ENCODE measurements around the gene SIRPB2.

SIRPB2 gene

DNA sequence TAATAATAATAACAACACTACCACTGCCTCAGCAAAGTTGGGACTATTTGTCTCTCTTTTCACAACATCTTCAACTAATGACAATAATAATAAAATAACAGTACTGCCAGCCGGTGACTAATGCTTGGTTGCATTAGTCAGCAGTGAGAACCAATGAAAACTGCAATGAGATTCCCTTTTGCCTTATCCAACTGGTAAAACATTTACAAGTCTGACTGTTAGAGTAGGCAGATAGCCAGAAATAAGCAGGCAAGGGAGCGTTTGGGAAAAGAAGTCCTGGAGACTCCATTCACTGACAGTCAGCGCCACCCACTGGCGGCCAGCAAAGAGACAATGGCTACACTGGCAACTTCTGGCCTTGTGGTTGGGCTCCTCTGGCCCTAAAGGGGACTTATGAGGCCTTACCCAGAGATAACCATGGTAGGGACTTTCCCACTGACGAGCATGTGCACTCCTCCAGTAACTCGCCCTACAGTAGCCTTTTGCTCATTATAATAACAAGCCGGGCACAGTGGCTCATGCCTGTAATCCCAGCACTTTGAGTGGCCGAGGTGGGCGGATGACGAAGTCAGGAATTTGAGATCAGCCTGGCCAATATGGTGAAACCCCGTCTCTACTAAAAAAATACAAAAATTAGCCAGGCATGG, 21.2 kb downstream of the SIRPB2 start:
- DNase-seq = peak; percentile 89

DNA sequence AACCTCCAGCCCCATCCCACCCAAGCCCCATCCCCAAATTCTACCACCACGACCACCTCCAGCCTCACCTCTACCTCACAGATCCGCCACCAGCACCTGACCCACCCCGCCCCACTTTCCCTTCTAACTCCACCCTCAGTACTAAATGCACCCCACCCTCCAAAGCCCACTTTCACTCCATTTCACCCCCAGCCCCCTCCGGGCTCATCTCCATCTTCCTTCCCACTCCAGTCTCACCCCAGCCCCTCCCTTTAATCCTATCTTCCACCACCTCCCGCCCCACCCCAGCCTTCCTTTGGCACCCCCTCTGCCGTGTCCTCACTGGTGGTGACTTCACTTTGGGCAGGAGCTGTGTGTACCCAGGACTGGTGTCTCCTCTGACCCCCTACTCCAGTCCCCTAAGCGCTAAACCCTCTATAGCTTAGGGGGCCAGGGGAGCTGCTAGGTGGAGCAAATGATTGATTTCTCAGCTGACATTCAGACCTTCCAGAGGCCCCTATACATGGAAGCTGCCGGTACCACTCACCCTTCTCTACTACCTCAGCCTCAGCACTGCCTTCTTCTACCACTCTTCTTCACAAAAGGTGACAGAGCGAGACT, 21.8 kb downstream of the SIRPB2 start:
- no peak for DNase-seq

DNA sequence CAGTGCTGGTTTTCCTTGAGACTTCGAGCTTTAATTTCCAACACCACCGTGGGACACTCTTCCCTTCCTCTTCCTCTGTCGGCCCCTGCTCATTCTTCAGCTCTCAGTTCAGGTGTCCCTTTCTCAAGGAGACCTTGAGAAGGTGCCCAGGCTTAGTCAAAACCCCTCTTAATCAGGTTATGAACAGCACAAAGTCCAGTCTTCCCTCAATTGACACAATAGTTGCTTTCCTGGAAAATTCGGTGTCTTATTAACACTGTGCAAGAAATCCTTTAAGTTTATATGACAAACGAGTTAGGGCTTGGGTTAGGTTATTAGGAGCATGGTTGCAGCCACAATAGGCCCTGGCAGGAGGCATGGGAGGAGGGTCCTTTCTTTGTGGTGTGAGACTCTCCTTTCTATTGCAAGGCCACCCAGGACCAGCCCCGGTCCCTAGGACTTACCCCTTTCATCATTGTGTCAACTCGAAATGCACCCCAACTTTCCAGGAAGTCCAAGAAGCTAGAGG, 23.0 kb downstream of the SIRPB2 start:
- no peak for DNase-seq

DNA sequence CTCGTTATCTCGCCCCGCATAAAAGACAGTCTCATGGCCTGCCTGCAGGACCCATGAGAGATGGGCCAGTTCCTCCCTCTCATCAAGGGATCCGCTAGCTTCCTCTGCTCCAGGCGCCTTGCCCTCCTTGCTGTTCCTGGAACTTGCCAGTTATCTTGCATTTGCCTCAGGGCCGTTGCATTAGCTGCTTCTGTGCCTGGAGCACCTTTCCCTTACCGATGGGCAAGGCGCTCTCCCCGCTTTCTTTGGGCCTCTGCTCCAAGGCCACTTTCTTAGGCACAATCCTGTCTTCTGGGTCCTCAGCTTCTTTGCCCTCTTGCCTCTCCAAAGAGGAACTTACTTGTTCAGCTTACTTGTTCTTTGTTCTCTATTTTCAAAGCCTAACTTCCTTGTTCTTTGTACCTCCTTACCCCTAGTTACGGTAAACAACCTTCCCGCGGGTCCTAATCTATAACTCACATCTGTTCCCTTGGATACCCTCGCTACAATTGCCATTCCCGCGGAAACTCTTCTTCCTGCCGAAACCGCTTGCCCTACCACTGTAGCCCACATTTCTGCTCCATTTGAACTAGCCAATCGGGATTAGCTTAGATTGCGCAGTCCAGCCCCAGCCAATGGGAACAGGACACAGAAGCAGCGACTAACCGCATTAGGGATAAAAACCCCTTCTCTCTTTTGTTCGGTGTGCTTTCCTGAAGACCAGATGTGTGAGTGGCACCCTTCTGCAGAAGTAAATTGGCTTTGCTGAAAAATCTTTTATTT, 23.7 kb downstream of the SIRPB2 start:
- DNase-seq = peak; percentile 67

DNA sequence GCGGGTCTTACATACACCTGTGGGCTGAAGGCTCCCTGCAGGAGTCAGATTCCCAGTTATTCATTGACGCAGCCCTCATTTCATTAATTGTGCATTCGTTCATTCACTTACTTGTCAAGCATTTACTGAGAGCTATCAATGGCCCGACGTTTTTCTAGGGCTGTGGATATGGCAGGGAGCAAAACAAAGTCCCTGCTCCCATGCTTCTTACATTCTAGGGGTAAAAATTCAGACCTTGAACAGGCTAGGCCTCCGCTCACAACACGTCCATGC, 24.2 kb downstream of the SIRPB2 start:
- no peak for DNase-seq

DNA sequence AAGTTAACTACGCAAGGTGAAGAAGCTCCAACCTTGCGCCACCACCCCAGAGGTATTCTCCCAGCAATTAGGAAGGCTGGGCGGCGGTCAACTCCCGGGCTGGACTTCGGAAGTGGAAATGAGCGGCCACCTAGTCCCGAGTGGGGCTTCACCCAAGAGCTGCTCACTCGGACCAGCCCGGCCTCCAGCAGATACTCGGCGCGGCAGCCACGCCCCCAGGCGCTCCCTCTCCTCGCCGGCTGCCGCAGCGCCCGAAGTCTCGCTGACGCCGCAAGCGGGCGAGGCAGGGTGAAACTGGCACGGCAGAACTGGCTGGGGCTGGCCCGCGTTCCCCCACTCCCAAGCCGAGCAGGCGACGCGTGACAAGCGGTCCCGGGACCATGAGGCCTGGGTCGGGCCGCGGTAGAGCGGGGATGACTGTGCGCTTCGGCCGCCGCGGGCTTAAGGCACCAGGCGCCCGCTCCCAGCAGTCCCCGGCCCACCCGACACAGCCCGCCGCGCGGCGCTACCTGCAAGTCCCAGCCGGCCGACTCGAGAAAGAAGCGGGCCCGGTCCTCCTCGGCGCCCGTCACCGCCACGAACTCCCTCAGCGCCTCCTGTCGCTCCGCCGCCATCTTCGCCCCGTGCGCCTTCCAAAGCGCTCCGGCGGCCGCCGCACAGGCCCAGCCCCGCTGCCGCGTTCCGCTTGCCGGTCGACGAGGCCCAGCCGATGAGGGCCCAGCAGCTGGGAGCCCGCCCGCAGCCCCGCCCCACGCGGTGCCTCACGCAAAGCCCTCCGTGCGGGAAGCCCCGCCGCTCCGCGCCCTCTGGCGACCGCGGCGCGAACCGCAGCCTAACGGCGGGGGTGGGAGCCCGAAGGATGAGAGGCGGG, 24.8 kb downstream of the SIRPB2 start, which contains the start of gene NSFL1C:
TSS of gene NSFL1C (minus strand) at position 639 of the 871 bp plus-strand sequence. CDS start at position 614, 25 bp downstream.
- DNase-seq = peak; percentile 98

DNA sequence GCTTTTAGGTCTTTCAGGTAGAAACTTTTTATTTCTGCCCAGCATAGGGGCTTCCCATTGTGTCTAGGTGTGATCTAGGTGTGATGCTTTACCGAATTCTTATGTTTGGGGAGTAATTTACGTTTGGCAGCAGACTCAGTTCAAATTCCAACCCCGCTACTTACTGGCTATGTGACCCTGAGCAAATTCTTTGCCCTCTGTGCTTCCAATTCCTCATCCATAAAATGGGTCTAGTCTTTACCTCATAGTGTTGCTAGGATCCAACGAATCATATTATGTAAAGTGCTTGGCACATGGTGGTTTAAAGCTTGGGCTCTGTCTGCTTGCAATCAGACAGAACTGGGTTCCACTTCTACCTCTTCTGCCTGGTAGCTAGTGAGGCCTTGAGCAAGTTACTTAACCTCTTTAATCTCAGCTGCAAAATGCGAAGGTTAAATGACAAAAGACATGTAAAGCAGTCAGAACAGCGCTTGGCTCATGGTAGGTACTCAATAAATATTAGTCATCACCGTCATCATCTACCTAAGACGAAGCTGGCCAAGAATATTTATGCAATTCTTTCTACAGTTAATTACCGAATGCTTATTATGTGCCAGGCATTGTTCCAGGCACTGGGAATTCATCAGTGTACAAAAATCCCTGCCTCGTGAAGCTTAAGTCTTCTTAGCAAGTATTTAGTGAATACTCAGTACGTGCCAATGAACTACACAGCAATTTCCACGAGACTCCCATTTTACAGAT, 25.6 kb downstream of the SIRPB2 start:
- no peak for DNase-seq

DNA sequence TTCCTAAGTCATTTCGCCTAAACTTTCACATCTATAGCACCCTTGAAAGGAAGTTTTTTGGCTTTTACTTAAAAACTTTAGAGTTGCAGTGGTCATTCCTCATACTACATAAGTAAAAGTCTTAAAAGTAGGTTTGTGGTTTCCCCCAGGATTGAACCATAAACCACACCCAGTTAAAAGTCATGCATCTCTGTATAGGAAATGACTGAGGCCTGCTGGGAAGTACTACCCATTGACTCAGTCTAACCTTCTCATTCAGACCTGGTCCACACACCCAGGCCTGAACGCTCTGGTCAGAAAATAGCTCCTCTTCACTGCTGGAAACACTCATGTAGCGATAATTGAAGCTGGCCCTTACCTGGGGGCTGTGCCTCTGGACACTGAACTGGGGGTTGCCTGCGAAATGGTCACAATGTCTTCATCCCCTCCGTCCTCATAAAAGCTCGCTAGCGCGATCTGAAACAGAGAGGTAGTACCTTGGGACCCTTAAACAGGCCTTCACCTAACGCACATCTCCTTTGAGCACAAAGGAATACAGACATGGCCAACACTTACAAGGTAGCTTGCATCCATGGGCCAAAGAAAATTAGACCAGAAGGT, 27.1 kb downstream of the SIRPB2 start:
- no peak for DNase-seq

DNA sequence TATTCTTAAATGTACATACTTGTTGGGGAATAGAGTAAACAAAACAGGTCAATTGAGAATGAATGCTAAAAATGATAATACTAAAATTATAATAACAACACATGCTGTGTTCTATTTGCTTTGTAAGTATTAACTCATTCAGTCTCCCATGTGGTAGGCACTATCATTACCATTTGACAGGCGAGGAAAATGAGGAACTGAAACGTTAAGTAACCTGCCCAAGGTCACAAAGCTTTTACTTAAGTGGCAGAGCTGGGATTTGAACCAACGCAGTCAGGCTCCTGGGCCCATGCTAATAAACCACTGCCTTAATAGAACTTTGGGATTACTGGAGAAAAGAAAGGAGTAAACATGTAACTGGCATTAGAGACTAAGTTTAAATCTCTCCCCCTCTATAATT, 28.4 kb downstream of the SIRPB2 start:
- no peak for DNase-seq

DNA sequence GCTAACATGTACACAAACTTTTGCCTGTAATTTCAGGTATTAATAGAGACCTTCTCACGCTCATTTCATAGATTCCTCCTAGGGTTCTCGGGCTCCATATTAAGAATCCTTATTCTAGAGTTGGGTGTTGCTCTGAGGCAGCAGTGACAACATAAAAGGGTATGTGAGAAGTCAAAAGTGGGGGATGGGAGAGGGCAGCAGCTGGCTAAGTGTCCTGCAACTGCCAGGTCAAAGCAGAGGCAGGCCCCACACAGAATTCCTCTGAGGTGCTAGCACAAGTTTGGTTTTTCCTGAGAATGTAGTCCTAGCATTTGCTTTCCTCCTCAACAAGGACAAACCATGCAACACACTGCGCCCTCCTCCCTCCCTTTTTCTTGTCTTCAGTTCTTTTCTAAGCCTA, 29.2 kb downstream of the SIRPB2 start:
- DNase-seq = no peak

DNA sequence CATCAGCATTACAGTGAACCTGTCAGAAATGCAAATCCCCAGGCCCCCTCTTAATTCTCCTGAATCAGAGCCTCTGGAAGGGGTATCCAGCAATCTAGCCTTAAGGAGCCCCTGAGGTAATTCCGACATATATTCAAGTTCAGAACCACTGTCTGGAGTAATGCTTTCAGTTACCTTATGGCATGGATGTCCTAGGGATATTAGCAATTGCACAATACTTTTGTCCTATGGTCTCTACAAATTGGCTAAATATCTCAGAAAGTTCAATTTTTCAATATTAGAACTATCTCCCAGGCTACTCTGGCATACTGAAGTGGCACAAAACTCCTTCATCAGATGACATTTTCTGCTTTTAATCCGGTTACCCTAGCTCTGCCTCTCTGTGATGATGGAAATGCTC, 30.9 kb downstream of the SIRPB2 start:
- DNase-seq = no peak

DNA sequence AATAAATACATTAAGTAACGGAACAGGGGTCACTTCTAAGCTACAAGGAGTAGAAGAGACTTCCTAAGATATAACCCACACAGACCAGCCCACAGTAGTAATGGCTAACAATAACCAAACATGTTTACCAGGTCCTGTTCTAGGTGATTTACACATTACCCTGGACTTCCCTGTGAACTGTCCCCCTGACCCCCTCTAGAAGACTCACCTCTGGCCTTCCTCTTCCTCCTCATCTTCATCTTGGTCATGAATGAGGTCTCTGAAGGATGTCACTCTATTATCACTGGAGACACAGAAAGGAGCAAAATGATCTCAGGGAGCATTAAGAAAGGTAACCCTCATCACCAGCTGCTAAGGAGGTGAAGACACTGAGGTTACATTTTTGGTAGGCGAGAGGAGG, 33.2 kb downstream of the SIRPB2 start:
- DNase-seq = no peak

DNA sequence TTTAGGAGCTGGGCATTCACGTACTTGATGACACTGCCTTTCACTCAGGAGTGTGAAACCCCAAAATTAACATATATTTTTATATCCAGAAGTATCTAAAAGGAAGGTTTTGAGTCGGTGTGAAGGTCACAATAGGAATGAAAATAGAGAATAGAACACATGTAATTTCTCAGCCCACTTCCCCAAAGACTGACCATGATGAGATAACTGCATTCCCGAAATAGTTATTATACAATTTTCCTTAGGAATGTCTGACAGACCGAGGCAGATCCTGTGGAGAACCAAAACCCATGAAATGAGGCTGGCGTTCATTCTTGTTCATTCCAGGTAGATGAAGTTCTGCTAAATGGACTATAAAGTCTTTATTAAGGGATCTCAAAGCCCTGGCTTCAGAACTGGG, 34.9 kb downstream of the SIRPB2 start:
- no peak for DNase-seq

DNA sequence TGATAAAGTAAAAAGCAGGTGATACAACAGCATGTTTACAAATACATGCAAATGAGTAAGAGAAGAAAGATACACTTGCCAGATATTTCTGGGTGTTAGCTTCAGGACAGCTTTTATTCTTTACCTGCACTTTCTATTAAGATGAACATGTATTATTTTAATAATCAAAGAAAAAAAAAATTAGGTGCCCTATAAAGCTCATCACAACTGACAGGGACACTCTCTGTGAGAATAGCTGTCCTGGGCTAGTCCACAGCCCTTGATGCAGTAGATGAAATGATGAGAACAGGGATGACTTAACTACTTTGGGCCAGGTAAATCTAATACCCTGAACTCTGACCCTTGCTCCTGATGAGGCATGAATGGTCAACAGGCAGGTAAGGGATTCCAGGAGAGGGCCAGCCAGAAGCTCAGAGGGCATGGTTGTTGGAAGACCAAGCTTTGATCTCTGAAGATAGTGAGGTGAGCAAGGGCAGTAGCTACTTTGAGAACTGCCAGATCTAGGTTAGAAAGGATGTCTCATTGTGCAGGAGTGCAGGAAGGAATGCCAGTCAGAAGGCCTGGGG, 40.2 kb downstream of the SIRPB2 start:
- DNase-seq = no peak

DNA sequence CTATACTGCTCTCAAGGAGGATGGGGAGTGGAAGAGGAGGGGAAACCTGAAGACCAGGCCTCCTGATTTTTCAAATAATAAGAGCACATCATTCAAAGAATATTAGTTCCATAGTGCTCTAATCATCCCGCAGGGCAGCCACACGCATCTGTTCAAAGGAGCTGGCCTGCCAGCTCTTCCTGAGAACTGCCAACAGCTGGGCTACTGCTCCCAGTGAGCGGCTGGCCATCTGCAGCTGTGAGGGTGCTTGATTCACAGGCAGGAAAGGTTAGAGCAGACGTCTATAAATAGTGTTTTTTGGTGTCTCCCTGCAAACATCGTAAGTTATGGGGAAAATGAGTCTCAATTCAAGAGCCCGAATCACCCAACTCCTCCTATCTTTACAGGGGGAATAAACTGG, 41.9 kb downstream of the SIRPB2 start:
- DNase-seq = no peak

DNA sequence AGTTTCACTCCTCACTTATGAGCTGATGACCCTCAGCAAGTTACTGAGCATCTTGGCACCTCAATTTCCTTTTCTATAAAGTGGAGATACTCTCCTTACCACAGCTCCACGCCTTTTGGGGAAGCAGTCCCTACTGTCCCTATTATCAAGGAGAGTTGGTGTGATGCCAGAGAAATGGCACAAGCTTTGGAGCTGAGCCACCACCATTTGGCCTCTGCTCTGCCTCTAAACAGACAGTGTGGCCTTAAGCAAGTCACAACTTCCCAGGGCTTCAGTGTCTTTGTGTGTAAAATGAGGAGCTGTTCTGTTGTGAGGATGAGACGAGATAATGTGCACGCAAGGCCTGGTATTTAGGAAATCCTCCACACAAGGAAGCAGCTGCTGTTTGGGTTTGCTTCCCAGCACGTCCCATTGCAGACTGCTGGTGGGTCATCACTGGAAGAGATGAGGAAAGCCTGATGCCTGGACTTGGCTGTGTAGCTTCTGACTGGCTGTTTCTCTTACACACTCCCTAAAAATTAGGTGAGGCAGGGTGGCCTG, 43.1 kb downstream of the SIRPB2 start:
- DNase-seq = no peak

DNA sequence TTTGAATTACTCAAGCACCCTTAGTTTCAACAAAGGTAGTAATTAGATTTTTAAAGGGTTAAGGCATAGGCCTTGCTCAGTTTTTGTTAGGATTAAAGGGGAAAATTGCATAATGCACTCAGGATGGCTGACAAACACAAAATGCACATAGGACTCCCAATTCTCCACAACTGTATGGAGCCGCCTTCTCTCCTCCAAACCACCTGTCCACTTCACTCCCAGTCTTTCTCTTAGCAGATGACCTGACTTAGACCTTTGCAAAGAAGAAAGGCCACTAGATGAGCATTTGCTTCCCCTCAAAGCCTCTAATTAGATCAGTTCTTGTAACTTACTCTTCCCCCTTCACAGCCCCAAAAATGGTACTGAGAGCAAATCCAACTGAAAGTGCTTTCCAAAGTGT, 44.7 kb downstream of the SIRPB2 start:
- no peak for DNase-seq

DNA sequence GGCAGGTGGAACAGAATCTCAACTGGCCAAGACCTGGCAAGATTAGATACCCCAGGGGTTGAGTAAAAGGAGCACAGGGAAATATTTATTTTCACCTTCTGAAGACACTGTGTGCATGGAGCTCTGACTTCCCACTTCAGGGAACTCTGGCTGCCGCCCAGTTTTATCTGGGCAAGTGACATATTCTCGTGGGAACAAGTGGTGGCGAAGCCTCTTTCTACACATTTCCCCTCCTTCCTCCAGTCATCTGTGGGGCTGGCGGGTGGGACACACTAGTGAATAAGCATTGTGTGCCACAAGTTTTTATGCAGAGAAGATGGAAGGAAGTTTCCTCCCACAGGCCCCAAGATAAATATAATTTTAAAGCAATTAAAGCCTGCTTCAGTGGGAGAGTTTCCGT, 48.1 kb downstream of the SIRPB2 start:
- no peak for DNase-seq

DNA sequence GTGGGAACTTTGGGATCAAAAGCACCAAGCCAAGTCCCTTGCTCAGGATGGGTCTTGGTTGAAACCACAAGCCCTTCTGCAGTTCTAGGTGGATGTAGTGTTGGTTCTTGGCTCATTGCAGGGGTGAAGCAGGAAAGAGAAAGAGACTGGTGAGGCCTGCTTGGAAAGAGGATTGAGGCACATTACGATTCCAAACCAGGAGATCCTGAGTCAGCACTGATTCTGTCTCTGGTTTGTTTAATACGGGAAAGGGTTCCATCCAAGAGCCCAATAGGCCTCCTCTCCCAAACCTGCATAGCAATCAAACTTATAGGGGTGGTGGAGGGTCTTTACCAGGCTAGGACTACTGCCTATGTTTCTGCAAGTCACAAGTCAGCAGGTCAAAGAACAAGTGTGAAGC, 48.9 kb downstream of the SIRPB2 start:
- no peak for DNase-seq

DNA sequence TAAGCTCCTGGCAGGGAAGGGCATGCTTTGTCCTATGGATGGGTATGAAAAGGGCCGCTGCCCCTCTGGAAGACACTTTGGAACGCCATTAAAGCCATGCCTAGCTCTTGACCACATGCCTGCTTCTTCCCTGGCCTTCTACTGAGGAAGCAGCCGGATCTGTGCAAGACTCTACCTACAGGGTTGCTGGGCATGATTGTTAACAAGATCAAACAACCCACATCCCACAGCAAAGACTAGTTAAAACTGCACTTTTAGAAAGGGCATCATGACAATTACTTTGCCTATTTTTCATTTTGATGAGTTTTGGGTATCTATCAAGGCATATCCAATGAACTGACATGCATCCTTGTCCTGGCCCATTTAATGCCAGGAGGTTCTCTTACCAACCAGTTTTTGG, 50.1 kb downstream of the SIRPB2 start:
- no peak for DNase-seq

DNA sequence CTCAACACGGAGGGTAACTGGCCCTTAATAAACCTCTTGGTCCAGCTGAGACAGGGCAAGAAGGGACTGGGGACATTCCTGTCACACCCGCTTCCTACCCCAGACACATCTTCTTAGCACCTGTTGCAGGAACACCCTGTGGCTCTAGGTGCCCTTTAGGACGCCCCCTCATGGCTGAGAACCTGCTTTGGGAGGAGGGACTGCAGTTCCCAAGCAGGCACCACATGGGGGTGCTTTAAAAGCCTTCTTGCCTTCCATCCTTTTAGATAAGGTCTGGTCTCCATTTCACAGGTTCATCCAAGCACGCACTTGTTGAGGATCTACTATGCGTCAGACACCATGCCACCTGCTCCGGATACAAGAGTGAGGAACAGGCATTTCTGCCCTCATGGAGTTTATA, 51.2 kb downstream of the SIRPB2 start:
- no peak for DNase-seq

DNA sequence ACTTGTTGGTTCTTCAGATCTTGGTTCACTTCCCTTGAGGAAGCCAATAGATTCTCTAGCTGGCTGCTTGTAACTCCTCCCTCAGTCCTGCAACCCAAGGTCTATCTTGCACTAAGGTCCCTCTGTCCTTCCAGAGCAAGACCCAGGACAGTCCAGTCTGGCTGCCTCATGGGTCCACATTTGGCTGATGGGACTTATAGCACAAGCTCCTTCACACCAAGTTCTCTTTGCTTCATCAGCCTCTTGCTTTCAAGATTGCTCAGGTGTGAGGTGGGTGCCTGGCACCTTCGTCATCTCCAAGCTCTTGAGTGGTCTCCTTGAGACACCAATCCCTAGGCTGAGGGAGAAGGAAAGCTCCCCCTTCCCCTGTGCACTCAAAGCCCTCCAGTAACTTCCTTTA, 52.9 kb downstream of the SIRPB2 start:
- DNase-seq = no peak
